Uterus (tissue), 4 donors: ENCODE results near the gene CHAF1A. TPM values are rescaled to one million over a fixed set of nuclear protein-coding genes. Genes with fewer than 3 reads are reported as not detected.

ENCODE experiments used
- DNase-seq, 2 donors: peaks; one replicate each; pipeline ENCODE4 v3.0.0-alpha.2; 2019 to 2020
- H3K27ac ChIP-seq, 2 donors: fragments of 200-600 bp; sonication (generic); 1 replicate in 1 of 2; 2 replicates in 1 of 2; pipeline ENCODE4 v1.5.1; 2016 to 2018
- H3K27me3 ChIP-seq, 2 donors: fragments of 200-600 bp; sonication (generic); one replicate each; pipeline ENCODE4 v1.5.1; 2018 to 2019; ENCODE audit warnings: control low read depth in 1 of 2
- H3K36me3 ChIP-seq, 2 donors: fragments of 200-600 bp; sonication (generic); one replicate each; pipeline ENCODE4 v1.5.1; 2019; ENCODE audit warnings: control low read depth in 1 of 2
- H3K4me1 ChIP-seq, 2 donors: fragments of 200-600 bp; sonication (generic); one replicate each; pipeline ENCODE4 v1.5.1; 2018 to 2019; ENCODE audit warnings: control low read depth in 1 of 2
- H3K4me3 ChIP-seq, 2 donors: fragments of 200-600 bp; sonication (generic); 1 replicate in 1 of 2; 2 replicates in 1 of 2; pipeline ENCODE4 v1.5.1; 2018 to 2019; ENCODE audit warnings: mild to moderate bottlenecking in 1 of 2
- H3K9me3 ChIP-seq, 2 donors: fragments of 200-600 bp; sonication (generic); one replicate each; pipeline ENCODE4 v1.5.1; 2019; ENCODE audit warnings: control low read depth in 1 of 2
- CTCF ChIP-seq, 4 experiments: fragments of 200-600 bp in 2 of 4; fragments of 450-650 bp in 2 of 4; sonication (generic) in 2 of 4; IDR thresholded peaks; one replicate each; pipeline ENCODE4 v1.5.1; 2016 to 2019; ENCODE audit warnings: antibody characterized with exemption in 4 of 4, mild to moderate bottlenecking in 2 of 4, moderate library complexity in 1 of 4
- POLR2A ChIP-seq, 2 donors: fragments of 450-650 bp; IDR thresholded peaks; one replicate each; pipeline ENCODE4 v1.6.1; 2016; ENCODE audit warnings: antibody characterized with exemption in 2 of 2, mild to moderate bottlenecking in 1 of 2, moderate library complexity in 1 of 2
- intact Hi-C: fragments of 100-400 bp; cut with DNase I; formaldehyde crosslinking; loops from one replicate; pipeline ENCODE4 v1.15.1; 2023; ENCODE audit warnings: low total_unique reads
- total RNA-seq, 4 donors: library from RNA; depleted of rRNA in 3 of 4; stranded (reverse); fragments of >200 nt in 3 of 4; gene quantifications; one replicate each; pipeline versions ENCODE4 v1.1.0 to v1.2.4, GENCODE V29; 2014 to 2023
- donor health status: DM: yes; HTN: yes; CAD: no.

CHAF1A gene
- total RNA-seq, 4 donors from 2014 or later = 0.59 to 12.9 (median 8.0) TPM

GRCh38 chr19:4406626-4407025 lies 4.2 kb downstream of the CHAF1A start:
- no peaks in the 10 kb centered on the region for H3K36me3 ChIP-seq
- H3K27me3 ChIP-seq = no peaks in the 10 kb centered on the region
- no peak for DNase-seq
- TF ChIP-seq CTCF (IDR thresholded peaks at IDR 0.05) = no peak
- TF ChIP-seq POLR2A (IDR thresholded peaks at IDR 0.05) = no peak
- no peak overlapping the region for H3K4me3 ChIP-seq
- H3K27ac ChIP-seq = no peak overlapping the region
- intact Hi-C loops = no loop called here
- no peaks in the 10 kb centered on the region for H3K9me3 ChIP-seq
- peaks cover 3 to 8% of the 10 kb centered on the region in 2 donors for H3K4me1 ChIP-seq

- TF ChIP-seq CTCF (IDR thresholded peaks at IDR 0.05) (no peak), POLR2A (IDR thresholded peaks at IDR 0.05) (no peak)
- no peaks in the 10 kb centered on the region for H3K4me1 ChIP-seq
- intact Hi-C loops = no loop called here
- DNase-seq = no peak
- H3K27ac ChIP-seq = no peak overlapping the region
- no peaks in the 10 kb centered on the region for H3K9me3 ChIP-seq
- no peak overlapping the region for H3K4me3 ChIP-seq
- no peaks in the 10 kb centered on the region for H3K27me3 ChIP-seq
- H3K36me3 ChIP-seq = no peaks in the 10 kb centered on the region
These were observed 6.9 kb downstream of the CHAF1A start for GRCh38 chr19:4409123-4409933.

GRCh38 chr19:4413588-4413987 lies 11.1 kb downstream of the CHAF1A start:
- no peak overlapping the region for H3K27ac ChIP-seq
- no peaks in the 10 kb centered on the region for H3K9me3 ChIP-seq
- no peak for DNase-seq
- no peaks in the 10 kb centered on the region for H3K4me1 ChIP-seq
- H3K4me3 ChIP-seq = no peak overlapping the region
- TF ChIP-seq POLR2A (IDR thresholded peaks at IDR 0.05) (no peak), CTCF (IDR thresholded peaks at IDR 0.05) (no peak)
- no peaks in the 10 kb centered on the region for H3K27me3 ChIP-seq
- intact Hi-C loops = no loop called here
- no peaks in the 10 kb centered on the region for H3K36me3 ChIP-seq

GRCh38 chr19:4414144-4414799 lies 11.8 kb downstream of the CHAF1A start:
- no peak overlapping the region for H3K4me3 ChIP-seq
- intact Hi-C loops = no loop called here
- no peak for TF ChIP-seq POLR2A (IDR thresholded peaks at IDR 0.05)
- no peak for TF ChIP-seq CTCF (IDR thresholded peaks at IDR 0.05)
- H3K27me3 ChIP-seq = no peaks in the 10 kb centered on the region
- peak overlapping the region; percentile 43 to 57 for H3K27ac ChIP-seq
- DNase-seq = no peak
- H3K36me3 ChIP-seq = no peaks in the 10 kb centered on the region
- H3K9me3 ChIP-seq = no peaks in the 10 kb centered on the region
- no peaks in the 10 kb centered on the region for H3K4me1 ChIP-seq

GRCh38 chr19:4414800-4415321 lies 12.4 kb downstream of the CHAF1A start:
- H3K27me3 ChIP-seq = no peaks in the 10 kb centered on the region
- no peaks in the 10 kb centered on the region for H3K36me3 ChIP-seq
- H3K27ac ChIP-seq = peak overlapping the region; percentile 43 to 57
- no peak for DNase-seq
- intact Hi-C loops = no loop called here
- H3K4me3 ChIP-seq = no peak overlapping the region
- no peaks in the 10 kb centered on the region for H3K9me3 ChIP-seq
- no peaks in the 10 kb centered on the region for H3K4me1 ChIP-seq
- TF ChIP-seq POLR2A (IDR thresholded peaks at IDR 0.05) = no peak
- peak in 2 of 4 experiments; percentile 2 to 4 for TF ChIP-seq CTCF (IDR thresholded peaks at IDR 0.05)
